Central memory CD4-positive, alpha-beta T cell (primary cell): ENCODE results near the gene SPPL2A.
"Not testable (repeated sequence)": the region's sequence is repeated elsewhere in the genome, so short reads cannot be mapped to it uniquely, and the experiment has no call there.

ENCODE experiments used
- DNase-seq: peaks from one replicate; pipeline ENCODE4 v3.0.0; 2022

SPPL2A gene

DNA sequence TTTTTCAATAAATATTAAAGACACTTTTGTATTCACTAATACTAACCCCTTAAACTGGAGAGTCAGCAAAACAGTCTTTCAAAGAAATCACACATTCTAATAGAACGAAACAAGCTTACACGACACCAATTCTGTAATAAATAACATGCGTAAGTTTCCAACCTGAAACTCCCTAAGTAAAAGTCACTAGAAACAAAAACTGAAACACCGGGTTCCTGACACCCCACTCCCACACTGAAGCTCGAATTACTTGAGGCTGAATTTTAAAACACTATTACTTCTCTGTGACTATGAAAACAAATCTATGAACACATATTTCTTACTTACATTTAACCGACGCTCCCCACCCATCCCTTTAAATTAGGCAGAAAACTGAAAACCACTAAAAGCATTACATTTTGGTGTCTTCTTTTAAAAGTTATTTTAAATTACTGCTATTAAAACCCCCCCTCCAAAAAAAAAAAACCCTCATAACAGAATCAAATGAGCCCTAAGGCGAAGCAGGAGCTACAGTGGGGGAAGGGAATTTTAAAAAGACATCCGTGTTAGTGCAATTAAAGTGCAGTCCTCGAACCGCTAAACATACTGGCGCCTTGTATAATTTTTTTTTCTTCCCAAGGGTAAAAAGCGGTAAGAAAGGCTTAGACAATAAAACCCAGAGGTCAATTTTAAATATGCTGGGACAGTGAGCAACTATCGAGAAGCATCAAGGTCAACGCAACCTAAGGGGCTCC lies 878 bp downstream of the SPPL2A start:
- DNase-seq, result peak; percentile 12

DNA sequence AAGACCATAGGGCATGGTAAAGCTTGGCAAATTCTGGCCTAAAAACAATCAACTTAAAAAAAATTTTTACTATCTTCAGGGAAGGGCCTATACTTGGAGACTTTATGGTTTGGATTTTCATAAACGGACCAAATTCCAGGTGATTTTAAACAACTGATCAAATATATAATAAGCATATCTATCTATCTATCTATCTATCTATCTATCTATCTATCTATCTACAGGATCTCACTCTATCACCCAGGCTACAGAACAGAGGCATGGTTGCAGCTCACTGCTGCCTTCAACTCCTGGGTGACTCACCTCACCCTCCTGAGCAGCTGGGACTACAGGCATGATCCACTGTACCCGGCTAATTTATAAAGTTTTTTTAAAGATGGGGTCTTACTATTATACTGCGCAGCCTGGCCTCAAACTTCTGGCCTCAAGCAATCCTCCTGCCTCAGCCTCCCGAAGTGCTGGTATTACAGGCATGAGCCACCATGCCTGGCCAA lies 6.7 kb downstream of the SPPL2A start:
- DNase-seq, result no peak

GRCh38 chr15:50753463-50753862 lies 12.0 kb downstream of the SPPL2A start:
- DNase-seq, result no peak

GRCh38 chr15:50751394-50751793 lies 14.1 kb downstream of the SPPL2A start:
- no peak for DNase-seq

GRCh38 chr15:50750227-50750705 lies 15.2 kb downstream of the SPPL2A start:
- DNase-seq, result no peak

DNA sequence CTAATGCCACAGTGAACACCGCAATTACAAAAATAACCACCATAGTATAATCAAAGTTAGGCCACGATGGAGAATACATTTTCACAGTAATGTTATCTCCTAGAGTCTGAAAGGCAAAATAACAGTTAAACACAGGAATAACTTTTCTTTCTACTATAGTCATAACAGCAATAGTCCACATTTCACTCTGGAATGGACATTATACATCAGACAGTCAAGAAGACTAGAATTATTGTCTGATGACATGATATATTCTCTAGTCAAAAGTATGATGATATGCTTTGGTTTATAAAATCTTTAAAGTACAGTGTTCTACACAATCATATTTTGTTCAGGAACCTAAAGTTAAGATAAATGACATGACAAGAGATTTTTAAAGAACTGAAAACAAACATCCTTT lies 18.0 kb downstream of the SPPL2A start:
- no peak for DNase-seq

- DNase-seq, result no peak
Measured at GRCh38 chr15:50744601-50745000, 20.9 kb downstream of the SPPL2A start.

GRCh38 chr15:50740955-50741354 lies 24.6 kb downstream of the SPPL2A start:
- no peak for DNase-seq

- DNase-seq, result no peak
Measured at GRCh38 chr15:50736823-50737222, 28.7 kb downstream of the SPPL2A start.

DNA sequence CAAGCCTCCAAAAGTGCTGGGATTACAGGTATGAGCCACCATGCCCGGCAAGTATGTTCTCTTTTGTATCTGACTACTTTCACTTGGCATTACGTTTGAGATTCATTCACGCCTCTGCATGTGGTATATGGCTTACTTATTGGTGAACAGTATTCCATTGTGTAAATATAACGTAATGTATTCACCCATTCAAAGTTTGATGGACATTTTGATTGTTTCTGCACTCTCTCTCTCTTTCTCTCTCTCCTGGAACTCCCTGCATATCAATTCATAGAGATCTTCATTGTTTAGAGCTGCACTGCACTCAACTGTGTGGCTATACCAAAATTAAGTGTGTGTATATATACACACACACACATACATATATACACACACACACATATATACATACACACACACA lies 30.4 kb downstream of the SPPL2A start:
- no peak for DNase-seq

DNA sequence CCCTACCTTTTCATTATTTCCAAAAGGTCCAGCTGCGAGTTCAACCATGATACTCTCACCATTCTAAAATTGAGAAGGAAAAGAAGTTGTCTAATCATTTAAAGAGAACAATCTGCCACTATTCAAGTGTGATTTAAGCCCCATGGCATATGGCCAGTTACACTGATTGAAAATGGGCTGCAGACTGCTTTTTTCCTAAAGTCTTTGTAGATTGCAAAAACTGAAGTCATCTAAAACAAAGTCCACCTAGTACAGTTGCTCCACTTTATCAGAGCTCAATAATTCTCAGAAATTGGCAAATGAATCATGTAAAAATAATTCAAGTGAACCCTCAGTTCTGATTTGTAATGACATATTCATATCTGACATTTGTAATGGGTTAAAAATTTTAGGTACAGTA lies 39.2 kb downstream of the SPPL2A start:
- no peak for DNase-seq

DNA sequence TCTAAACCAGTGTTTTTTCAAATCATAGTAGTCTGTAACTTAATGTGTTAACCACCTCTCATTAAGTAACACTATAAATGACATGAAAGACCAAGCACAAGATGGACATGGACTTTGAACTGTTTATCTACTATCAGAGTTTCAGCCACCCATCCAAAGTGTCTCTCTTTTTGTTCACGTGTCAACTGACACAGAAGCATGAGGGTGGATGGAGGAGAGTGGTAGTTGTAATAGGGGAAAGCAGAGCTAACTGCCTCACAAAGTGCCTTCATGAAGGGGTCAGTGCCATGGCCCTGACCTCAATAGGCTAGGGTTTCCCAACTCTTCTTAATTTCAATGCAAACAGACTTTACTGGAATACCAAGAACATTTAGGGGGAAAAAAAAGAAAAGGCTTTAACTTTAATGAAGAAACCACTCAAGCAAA lies 46.8 kb downstream of the SPPL2A start:
- DNase-seq, result no peak

DNA sequence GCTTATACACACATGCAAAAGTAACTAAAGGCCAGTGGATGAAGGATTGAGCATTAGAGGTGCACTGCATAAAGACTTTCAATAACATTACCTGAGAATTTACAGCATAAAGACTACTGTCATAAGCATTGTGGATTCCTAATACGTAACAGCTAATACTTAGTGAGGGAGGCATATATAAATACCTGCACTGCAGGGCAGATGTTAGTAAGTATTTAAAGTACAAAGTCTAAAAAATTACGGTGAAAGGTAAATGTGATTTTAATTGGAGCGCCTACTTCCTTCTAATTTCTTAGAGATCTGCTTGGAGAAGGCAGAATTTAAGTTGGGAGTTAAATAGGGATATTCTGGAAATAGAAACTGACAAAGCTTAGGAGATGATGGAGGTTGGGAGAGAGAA lies 53.5 kb downstream of the SPPL2A start:
- DNase-seq, result no peak

- no peak for DNase-seq
Measured at GRCh38 chr15:50710585-50710984, 54.9 kb downstream of the SPPL2A start.

- no peak for DNase-seq
Measured at GRCh38 chr15:50707878-50708427, 57.6 kb downstream of the SPPL2A start.

GRCh38 chr15:50702762-50703334 lies 62.7 kb downstream of the SPPL2A start:
- no peak for DNase-seq

DNA sequence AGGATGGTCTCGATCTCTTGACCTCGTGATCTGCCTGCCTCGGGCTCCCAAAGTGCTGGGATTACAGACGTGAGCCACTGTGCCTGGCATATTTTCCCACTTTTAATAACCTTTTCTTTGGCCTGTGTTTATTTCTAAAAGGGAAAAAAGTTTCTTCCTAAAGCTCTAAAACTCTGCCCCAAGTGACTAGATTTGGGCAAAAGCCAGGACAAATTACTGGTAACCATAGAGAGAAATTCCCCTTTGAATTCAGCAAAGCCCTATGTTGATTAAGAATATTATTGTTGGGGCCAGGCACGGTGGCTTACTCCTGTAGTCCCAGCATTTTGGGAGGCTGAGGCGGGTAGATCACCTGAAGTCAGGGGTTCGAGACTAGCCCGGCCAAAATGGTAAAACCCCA lies 67.4 kb downstream of the SPPL2A start:
- DNase-seq, result no peak

DNA sequence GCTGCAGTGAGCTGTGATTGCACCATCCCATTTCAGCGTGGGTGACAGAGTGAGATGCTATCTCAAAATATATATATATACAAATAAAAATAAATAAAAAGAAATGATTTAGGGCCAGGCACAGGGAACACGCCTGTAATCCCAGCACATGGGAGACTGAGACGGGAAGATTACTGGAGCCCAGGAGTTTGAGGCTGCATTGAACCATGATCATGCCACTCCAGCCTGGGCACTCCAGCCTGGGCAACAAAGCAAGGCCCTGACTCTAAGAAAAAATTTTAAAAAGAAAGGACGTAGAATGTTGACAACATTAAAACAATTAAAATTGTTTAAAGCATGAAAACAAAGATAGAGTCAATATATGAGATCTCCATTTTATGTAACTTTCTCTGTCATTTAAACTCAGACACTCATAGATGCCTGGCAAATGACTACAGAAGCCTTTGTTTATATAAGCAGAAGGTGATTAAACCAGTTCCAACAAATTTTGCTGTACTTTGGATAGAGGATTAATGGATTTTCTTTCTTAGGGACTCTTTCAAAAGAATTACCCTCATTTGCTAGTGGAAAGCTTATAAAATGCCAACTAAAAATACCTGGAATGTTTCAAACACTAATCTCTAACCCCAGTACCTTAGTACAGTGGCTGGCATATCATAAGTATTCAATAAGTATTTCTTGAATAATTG lies 68.3 kb downstream of the SPPL2A start:
- DNase-seq, result no peak

DNA sequence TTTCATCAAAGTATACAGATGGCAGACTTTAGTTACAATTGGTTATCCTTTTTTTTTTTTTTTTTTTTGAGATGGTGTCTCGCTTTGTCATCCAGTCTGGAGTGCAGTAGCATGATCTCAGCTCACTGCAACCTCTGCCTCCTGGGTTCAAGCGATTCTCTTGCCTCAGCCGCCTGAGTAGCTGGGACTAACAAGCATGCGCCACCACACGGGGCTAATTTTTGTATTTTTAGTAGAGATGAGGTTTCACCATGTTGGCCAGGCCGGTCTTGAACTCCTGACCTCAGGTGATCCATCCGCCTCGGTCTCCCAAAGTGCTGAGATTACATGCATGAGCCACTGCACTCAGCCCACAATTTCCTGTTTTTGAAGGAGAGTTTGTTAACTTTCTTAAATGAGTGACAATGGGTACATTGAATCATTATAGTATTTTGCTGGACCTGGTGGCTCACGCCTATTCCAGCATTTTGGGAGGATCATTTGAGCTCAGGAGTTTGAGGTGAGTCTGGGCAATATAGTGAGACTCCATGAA lies 70.8 kb downstream of the SPPL2A start:
- not testable (repeated sequence) for DNase-seq

DNA sequence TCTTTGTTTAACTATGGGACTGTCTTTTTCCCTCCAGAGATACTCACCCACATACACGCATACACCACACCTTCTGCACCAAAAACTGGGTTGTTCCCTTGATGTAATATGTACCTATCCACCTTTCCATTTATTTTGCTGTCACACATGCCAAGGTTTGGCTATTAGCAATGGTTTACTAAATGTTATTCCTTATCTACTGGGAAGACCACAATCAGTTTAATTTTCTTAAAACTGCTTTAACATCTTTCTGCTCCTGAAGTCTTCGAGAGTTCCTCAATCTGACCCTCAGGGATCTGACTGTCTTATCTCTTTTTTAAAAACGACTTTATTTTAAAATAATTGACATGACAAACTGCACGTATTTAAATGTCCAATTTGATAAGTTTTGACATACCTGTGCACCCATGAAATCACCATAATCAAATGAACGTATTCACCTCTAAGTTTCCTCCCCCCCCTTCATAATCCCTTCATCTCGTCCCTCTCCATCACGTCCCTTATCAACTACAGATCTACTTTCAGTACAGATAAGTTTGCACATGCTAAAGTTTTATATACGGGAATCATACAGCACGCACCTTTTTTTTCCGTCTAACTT lies 78.1 kb downstream of the SPPL2A start:
- no peak for DNase-seq

- DNase-seq, result peak; percentile 87
Measured at GRCh38 chr15:50686469-50687301, 78.8 kb downstream of the SPPL2A start, which contains the start of gene TRPM7. Gene TRPM7 (minus strand): TSS chr15:50686797. CDS start chr15:50686533, 264 bp downstream.
